ENCODE results near the gene DTYMK.

- TF ChIP-seq, protein P1, sequence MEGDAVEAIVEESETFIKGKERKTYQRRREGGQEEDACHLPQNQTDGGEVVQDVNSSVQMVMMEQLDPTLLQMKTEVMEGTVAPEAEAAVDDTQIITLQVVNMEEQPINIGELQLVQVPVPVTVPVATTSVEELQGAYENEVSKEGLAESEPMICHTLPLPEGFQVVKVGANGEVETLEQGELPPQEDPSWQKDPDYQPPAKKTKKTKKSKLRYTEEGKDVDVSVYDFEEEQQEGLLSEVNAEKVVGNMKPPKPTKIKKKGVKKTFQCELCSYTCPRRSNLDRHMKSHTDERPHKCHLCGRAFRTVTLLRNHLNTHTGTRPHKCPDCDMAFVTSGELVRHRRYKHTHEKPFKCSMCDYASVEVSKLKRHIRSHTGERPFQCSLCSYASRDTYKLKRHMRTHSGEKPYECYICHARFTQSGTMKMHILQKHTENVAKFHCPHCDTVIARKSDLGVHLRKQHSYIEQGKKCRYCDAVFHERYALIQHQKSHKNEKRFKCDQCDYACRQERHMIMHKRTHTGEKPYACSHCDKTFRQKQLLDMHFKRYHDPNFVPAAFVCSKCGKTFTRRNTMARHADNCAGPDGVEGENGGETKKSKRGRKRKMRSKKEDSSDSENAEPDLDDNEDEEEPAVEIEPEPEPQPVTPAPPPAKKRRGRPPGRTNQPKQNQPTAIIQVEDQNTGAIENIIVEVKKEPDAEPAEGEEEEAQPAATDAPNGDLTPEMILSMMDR (IDR thresholded peaks at IDR 0.05), result no peak
- no peak for TF ChIP-seq EZH2 (IDR thresholded peaks at IDR 0.05; ENCODE audit: borderline replicate concordance, insufficient read depth, low read depth, low read length, poor library complexity, severe bottlenecking)
Measured at GRCh38 chr2:241652142-241652541, 34.5 kb downstream of the DTYMK start.
